ENCODE results near the gene WASL. TPM values are rescaled to one million over a fixed set of nuclear protein-coding genes. Genes with fewer than 3 reads are reported as not detected.

WASL gene
- polyA plus RNA-seq, 1 donor (not counting 4 experiments of a cell fraction or from before 2014, with no cell fraction given) = 17.5 TPM

DNA sequence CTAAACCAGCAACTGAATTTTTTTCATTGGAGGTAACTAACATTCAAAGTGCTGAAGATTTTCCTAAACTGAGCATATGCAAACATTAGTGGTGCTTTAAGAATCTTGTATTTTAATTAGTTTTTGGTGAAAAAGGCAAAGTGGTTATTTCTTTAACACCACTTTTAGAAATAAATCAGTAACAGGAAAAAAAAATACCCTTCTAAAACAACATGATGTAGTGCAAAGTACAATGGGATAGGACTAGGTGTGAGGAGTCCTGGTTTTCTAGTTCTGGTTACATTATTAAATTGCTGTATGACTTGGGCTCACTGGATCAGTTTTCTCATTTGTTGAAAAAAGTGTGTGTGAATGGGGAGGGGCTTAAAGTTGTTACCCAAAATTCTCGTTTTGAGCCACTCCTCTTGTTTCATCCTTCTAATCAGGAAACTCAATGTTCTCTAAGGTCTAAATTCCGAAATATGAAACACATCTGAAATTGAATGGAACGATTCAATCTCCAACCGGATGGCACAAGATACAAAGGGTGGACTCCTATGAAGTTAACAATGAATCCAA lies 1.8 kb downstream of the WASL start:
- H3K4me3 ChIP-seq (ENCODE audit: control insufficient read depth in 2 of 3, extremely low read depth in 1 of 3, insufficient read depth in 2 of 3, low read depth in 1 of 3, low read length in 3 of 3) = peak overlapping the region; percentile 68 to 89 (median 84)
- no peak for FAIRE-seq
- peak overlapping the region; percentile 98 for H3K9ac ChIP-seq (ENCODE audit: control insufficient read depth, extremely low read depth, insufficient read depth, low read length)

DNA sequence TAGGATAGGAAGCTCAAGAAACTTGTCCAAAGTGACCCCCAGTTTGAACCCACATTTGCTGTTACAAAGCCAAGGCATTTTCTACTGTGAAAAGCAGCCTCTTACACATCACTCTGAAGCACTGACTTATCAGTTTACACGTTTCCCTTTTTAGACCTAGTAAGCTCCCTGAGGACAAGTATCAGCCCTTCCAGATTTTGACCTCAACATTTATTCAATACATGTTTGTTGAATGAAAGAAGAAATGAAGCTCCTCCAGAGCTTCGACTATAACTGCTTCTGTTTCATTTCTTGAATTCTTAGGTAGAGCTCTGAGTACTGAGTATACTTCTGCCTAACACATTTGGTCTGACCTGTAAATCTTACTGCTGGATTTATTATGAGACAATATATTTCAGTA lies 2.7 kb downstream of the WASL start:
- Histone ChIP-seq H3K4me1 (ENCODE audit: control insufficient read depth, extremely low read depth, insufficient read depth, low read length) (peaks cover 27% of the 10 kb centered on the region), H3K36me3 (ENCODE audit: control insufficient read depth in 2 of 2, extremely low read depth in 1 of 2, insufficient read depth in 2 of 2, low read length in 2 of 2) (no peaks in the 10 kb centered on the region), H4K20me1 (ENCODE audit: control insufficient read depth, extremely low read depth, insufficient read depth, low read length) (peaks cover 10% of the 10 kb centered on the region), H3K27ac (ENCODE audit: control insufficient read depth, insufficient read depth, low read length) (no peak overlapping the region), H3K4me3 (ENCODE audit: control insufficient read depth in 2 of 3, extremely low read depth in 1 of 3, insufficient read depth in 2 of 3, low read depth in 1 of 3, low read length in 3 of 3) (peak overlapping the region; percentile 68 to 89 (median 84)), H3K4me2 (ENCODE audit: control insufficient read depth, extremely low read depth, insufficient read depth, low read depth, low read length) (peak overlapping the region; percentile 99), H2AFZ (ENCODE audit: control insufficient read depth, low read length) (no peak overlapping the region), H3K9ac (ENCODE audit: control insufficient read depth, extremely low read depth, insufficient read depth, low read length) (no peak overlapping the region), H3K9me3 (ENCODE audit: control insufficient read depth, low read depth, low read length) (no peaks in the 10 kb centered on the region), H3K27me3 (ENCODE audit: control insufficient read depth, extremely low read depth, insufficient read depth, low read length) (no peaks in the 10 kb centered on the region), H3K9me1 (ENCODE audit: control insufficient read depth, extremely low read depth, insufficient read depth, low read length) (no peaks in the 10 kb centered on the region), H3K79me2 (ENCODE audit: control insufficient read depth, insufficient read depth, low read length) (peaks cover 85% of the 10 kb centered on the region)
- DNase-seq (ENCODE audit: low read depth, low spot score) (no peak), FAIRE-seq (no peak)
- dilution Hi-C loops (cut with MboI; ENCODE audit: extremely low pct_ligation_motif_present, low sequenced_read_pairs) = no loop called here
- TF ChIP-seq, protein P1, sequence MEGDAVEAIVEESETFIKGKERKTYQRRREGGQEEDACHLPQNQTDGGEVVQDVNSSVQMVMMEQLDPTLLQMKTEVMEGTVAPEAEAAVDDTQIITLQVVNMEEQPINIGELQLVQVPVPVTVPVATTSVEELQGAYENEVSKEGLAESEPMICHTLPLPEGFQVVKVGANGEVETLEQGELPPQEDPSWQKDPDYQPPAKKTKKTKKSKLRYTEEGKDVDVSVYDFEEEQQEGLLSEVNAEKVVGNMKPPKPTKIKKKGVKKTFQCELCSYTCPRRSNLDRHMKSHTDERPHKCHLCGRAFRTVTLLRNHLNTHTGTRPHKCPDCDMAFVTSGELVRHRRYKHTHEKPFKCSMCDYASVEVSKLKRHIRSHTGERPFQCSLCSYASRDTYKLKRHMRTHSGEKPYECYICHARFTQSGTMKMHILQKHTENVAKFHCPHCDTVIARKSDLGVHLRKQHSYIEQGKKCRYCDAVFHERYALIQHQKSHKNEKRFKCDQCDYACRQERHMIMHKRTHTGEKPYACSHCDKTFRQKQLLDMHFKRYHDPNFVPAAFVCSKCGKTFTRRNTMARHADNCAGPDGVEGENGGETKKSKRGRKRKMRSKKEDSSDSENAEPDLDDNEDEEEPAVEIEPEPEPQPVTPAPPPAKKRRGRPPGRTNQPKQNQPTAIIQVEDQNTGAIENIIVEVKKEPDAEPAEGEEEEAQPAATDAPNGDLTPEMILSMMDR (optimal IDR thresholded peaks at IDR 0.05 in 1 of 3, IDR thresholded peaks at IDR 0.05 in 1 of 3, conservative IDR thresholded peaks at IDR 0.05 in 1 of 3; ENCODE audit: extremely low read depth in 1 of 3, insufficient read depth in 2 of 3, low read length in 3 of 3) = no peak
- no peak for TF ChIP-seq EZH2 (IDR thresholded peaks at IDR 0.05; ENCODE audit: low read length)

More for the DNA sequence above, 1.8 kb downstream of the WASL start:
- dilution Hi-C loops (cut with MboI; ENCODE audit: extremely low pct_ligation_motif_present, low sequenced_read_pairs) = no loop called here
- no peak for DNase-seq (ENCODE audit: low read depth, low spot score)
- Histone ChIP-seq H3K9me1 (ENCODE audit: control insufficient read depth, extremely low read depth, insufficient read depth, low read length) (no peaks in the 10 kb centered on the region), H3K4me2 (ENCODE audit: control insufficient read depth, extremely low read depth, insufficient read depth, low read depth, low read length) (peak overlapping the region; percentile 99), H3K9me3 (ENCODE audit: control insufficient read depth, low read depth, low read length) (no peaks in the 10 kb centered on the region), H3K36me3 (ENCODE audit: control insufficient read depth in 2 of 2, extremely low read depth in 1 of 2, insufficient read depth in 2 of 2, low read length in 2 of 2) (no peaks in the 10 kb centered on the region), H3K27ac (ENCODE audit: control insufficient read depth, insufficient read depth, low read length) (peak overlapping the region; percentile 98), H3K27me3 (ENCODE audit: control insufficient read depth, extremely low read depth, insufficient read depth, low read length) (no peaks in the 10 kb centered on the region), H2AFZ (ENCODE audit: control insufficient read depth, low read length) (no peak overlapping the region), H3K4me1 (ENCODE audit: control insufficient read depth, extremely low read depth, insufficient read depth, low read length) (peaks cover 34% of the 10 kb centered on the region), H4K20me1 (ENCODE audit: control insufficient read depth, extremely low read depth, insufficient read depth, low read length) (peaks cover 10% of the 10 kb centered on the region), H3K79me2 (ENCODE audit: control insufficient read depth, insufficient read depth, low read length) (peaks cover 77% of the 10 kb centered on the region)
- TF ChIP-seq, protein P1 (optimal IDR thresholded peaks at IDR 0.05 in 1 of 3, IDR thresholded peaks at IDR 0.05 in 1 of 3, conservative IDR thresholded peaks at IDR 0.05 in 1 of 3; ENCODE audit: extremely low read depth in 1 of 3, insufficient read depth in 2 of 3, low read length in 3 of 3) = no peak
- TF ChIP-seq EZH2 (IDR thresholded peaks at IDR 0.05; ENCODE audit: low read length) = no peak
